ENCODE measurements around the gene TADA3.

DNA sequence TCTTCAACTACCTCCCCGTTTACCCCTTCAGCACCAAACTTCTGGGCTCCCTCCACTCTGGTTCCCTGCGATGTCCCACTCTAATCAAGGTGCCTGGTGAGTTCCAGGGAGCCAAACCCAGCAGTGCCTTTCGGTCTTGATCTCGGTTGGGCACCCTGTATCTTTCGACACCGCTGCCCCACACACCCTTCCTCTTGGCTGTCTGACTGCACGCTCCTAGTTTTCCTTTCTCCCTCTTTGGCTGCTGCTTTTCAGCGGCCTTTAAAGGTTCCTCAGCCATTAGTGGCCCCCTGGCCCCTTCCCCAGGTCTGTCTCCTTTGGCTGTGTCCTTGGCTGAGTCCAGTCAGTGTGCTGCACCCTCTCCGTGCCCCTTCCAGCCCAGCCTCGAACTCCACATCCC, 18.6 kb upstream of the TADA3 start:
- TF ChIP-seq, protein P1, sequence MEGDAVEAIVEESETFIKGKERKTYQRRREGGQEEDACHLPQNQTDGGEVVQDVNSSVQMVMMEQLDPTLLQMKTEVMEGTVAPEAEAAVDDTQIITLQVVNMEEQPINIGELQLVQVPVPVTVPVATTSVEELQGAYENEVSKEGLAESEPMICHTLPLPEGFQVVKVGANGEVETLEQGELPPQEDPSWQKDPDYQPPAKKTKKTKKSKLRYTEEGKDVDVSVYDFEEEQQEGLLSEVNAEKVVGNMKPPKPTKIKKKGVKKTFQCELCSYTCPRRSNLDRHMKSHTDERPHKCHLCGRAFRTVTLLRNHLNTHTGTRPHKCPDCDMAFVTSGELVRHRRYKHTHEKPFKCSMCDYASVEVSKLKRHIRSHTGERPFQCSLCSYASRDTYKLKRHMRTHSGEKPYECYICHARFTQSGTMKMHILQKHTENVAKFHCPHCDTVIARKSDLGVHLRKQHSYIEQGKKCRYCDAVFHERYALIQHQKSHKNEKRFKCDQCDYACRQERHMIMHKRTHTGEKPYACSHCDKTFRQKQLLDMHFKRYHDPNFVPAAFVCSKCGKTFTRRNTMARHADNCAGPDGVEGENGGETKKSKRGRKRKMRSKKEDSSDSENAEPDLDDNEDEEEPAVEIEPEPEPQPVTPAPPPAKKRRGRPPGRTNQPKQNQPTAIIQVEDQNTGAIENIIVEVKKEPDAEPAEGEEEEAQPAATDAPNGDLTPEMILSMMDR (IDR thresholded peaks at IDR 0.05), result no peak
- TF ChIP-seq POLR2A (IDR thresholded peaks at IDR 0.05), result no peak
